H9 (cell line): Measurements from ENCODE around the gene CCZ1. TPM values are rescaled to one million over a fixed set of nuclear protein-coding genes. Genes with fewer than 3 reads are reported as not detected.
"Not testable (repeated sequence)": the region's sequence is repeated elsewhere in the genome, so short reads cannot be mapped to it uniquely, and the experiment has no call there.

ENCODE experiments used
- DNase-seq: peaks from one replicate; pipeline ENCODE4 v3.0.0-alpha.2; 2017
- H2AFZ ChIP-seq: one replicate; pipeline ENCODE4 v1.6.1; 2013; ENCODE audit warnings: mild to moderate bottlenecking, low read length, control low read depth, moderate library complexity
- H2AK5ac ChIP-seq: 2 replicates; pipeline ENCODE4 v1.6.1; 2013; ENCODE audit warnings: low read length, control low read depth, mixed read lengths; ENCODE audit not compliant: insufficient read length
- H2BK120ac ChIP-seq: one replicate; pipeline ENCODE4 v1.6.1; 2013; ENCODE audit warnings: low read depth, mild to moderate bottlenecking, low read length, control low read depth, inconsistent platforms; ENCODE audit not compliant: poor library complexity, severe bottlenecking
- H2BK12ac ChIP-seq: 2 replicates; pipeline ENCODE4 v1.6.1; 2013; ENCODE audit warnings: low read length, control low read depth, mixed read lengths, low read depth; ENCODE audit not compliant: insufficient read length
- H2BK15ac ChIP-seq: 2 replicates; pipeline ENCODE4 v1.6.1; 2013; ENCODE audit warnings: low read depth, low read length, control low read depth
- H2BK20ac ChIP-seq: one replicate; pipeline ENCODE4 v1.6.1; 2013; ENCODE audit warnings: low read depth, mild to moderate bottlenecking, low read length, control low read depth, inconsistent platforms; ENCODE audit not compliant: poor library complexity, severe bottlenecking
- H2BK5ac ChIP-seq: 2 replicates; pipeline ENCODE4 v1.6.1; 2013; ENCODE audit warnings: low read length, control low read depth, mixed read lengths; ENCODE audit not compliant: insufficient read length
- H3K14ac ChIP-seq: 2 replicates; pipeline ENCODE4 v1.6.1; 2013; ENCODE audit warnings: low read length, control low read depth; ENCODE audit not compliant: insufficient read depth
- H3K18ac ChIP-seq: 2 replicates; pipeline ENCODE4 v1.6.1; 2013; ENCODE audit warnings: low read depth, mild to moderate bottlenecking, mixed read lengths, low read length, control low read depth; ENCODE audit not compliant: insufficient read length
- H3K23ac ChIP-seq: 2 replicates; pipeline ENCODE4 v1.6.1; 2013; ENCODE audit warnings: low read length, control low read depth, mixed read lengths, low read depth; ENCODE audit not compliant: insufficient read length
- H3K23me2 ChIP-seq: 2 replicates; pipeline ENCODE4 v1.6.1; 2013; ENCODE audit warnings: low read depth, mild to moderate bottlenecking, mixed read lengths, low read length, control low read depth; ENCODE audit not compliant: insufficient read length, poor library complexity, severe bottlenecking
- H3K27ac ChIP-seq: 2 replicates; pipeline ENCODE4 v1.5.1; 2013; ENCODE audit warnings: low read length, control low read depth, mixed read lengths, low read depth; ENCODE audit not compliant: insufficient read length
- H3K27me3 ChIP-seq: 2 replicates; pipeline ENCODE4 v1.6.1; 2013; ENCODE audit warnings: low read length, control low read depth, inconsistent platforms; ENCODE audit not compliant: insufficient read depth
- H3K4ac ChIP-seq: 2 replicates; pipeline ENCODE4 v1.6.1; 2013; ENCODE audit warnings: low read depth, mild to moderate bottlenecking, control low read depth, inconsistent platforms, low read length, moderate library complexity
- H3K4me1 ChIP-seq: 2 replicates; pipeline ENCODE4 v1.6.1; 2013; ENCODE audit warnings: low read length, control low read depth, inconsistent platforms; ENCODE audit not compliant: insufficient read depth
- H3K4me2 ChIP-seq: 2 replicates; pipeline ENCODE4 v1.6.1; 2013; ENCODE audit warnings: low read length, control low read depth, mixed read lengths; ENCODE audit not compliant: insufficient read length, insufficient read depth
- H3K56ac ChIP-seq: 2 replicates; pipeline ENCODE4 v1.6.1; 2013; ENCODE audit warnings: low read depth, mild to moderate bottlenecking, mixed read lengths, low read length, control low read depth; ENCODE audit not compliant: insufficient read length
- H3K79me1 ChIP-seq: 2 replicates; pipeline ENCODE4 v1.6.1; 2013; ENCODE audit warnings: low read depth, mild to moderate bottlenecking, moderate library complexity, low read length, control low read depth, inconsistent platforms; ENCODE audit not compliant: insufficient read depth, poor library complexity, severe bottlenecking
- H3K79me2 ChIP-seq: 2 replicates; pipeline ENCODE4 v1.6.1; 2013; ENCODE audit warnings: low read length, control low read depth, inconsistent platforms; ENCODE audit not compliant: insufficient read depth
- H3K9ac ChIP-seq: 2 replicates; pipeline ENCODE4 v1.6.1; 2013; ENCODE audit warnings: low read length, control low read depth, mixed read lengths; ENCODE audit not compliant: insufficient read length; ENCODE audit errors: extremely low read depth
- H3K9me3 ChIP-seq: one replicate; pipeline ENCODE4 v1.6.1; 2013; ENCODE audit warnings: low read depth, low read length, inconsistent platforms; ENCODE audit not compliant: control insufficient read depth
- H3T11ph ChIP-seq: one replicate; pipeline ENCODE4 v1.6.1; 2013; ENCODE audit warnings: mild to moderate bottlenecking, low read length, control low read depth, inconsistent platforms
- H4K20me1 ChIP-seq: one replicate; pipeline ENCODE4 v1.6.1; 2013; ENCODE audit not compliant: control insufficient read depth, insufficient read length, insufficient read depth
- H4K5ac ChIP-seq: 2 replicates; pipeline ENCODE4 v1.6.1; 2013; ENCODE audit warnings: low read depth, mild to moderate bottlenecking, mixed read lengths, low read length, control low read depth; ENCODE audit not compliant: insufficient read length
- H4K8ac ChIP-seq: replicated peaks from 2 replicates; pipeline ENCODE4 v1.6.1; 2013; ENCODE audit warnings: low read length, control low read depth, mixed read lengths, low read depth; ENCODE audit not compliant: insufficient read length
- H4K91ac ChIP-seq: 2 replicates; pipeline ENCODE4 v1.6.1; 2013; ENCODE audit warnings: low read depth, mild to moderate bottlenecking, moderate library complexity, mixed read lengths, low read length, control low read depth; ENCODE audit not compliant: insufficient read length
- H3K27ac Mint-ChIP-seq, 3 experiments: 2 replicates in 2 of 3; 3 replicates in 1 of 3; pipeline ENCODE4 v1.8.0; 2020 to 2021; ENCODE audit warnings: mixed read lengths in 3 of 3, mild to moderate bottlenecking in 1 of 3, moderate library complexity in 1 of 3
- H3K27me3 Mint-ChIP-seq: 2 replicates; pipeline ENCODE4 v1.8.0; 2021; ENCODE audit warnings: low read depth, mild to moderate bottlenecking, moderate library complexity, mixed read lengths
- H3K36me3 Mint-ChIP-seq, 3 experiments: 2 replicates in 2 of 3; 3 replicates in 1 of 3; pipeline ENCODE4 v1.8.0; 2020 to 2021; ENCODE audit warnings: low read depth in 3 of 3, mixed read lengths in 3 of 3; ENCODE audit not compliant: insufficient read depth in 1 of 3
- H3K4me1 Mint-ChIP-seq, 2 experiments: 2 replicates each; pipeline ENCODE4 v1.8.0; 2020; ENCODE audit warnings: mixed read lengths in 2 of 2
- H3K4me3 Mint-ChIP-seq, 2 experiments: 2 replicates in 1 of 2; 3 replicates in 1 of 2; pipeline ENCODE4 v1.8.0; 2020 to 2021; ENCODE audit warnings: mild to moderate bottlenecking in 2 of 2, mixed read lengths in 2 of 2, moderate library complexity in 1 of 2
- H3K9me3 Mint-ChIP-seq, 2 experiments: 2 replicates in 1 of 2; 3 replicates in 1 of 2; pipeline ENCODE4 v1.8.0; 2020; ENCODE audit warnings: mild to moderate bottlenecking in 2 of 2, mixed read lengths in 2 of 2, moderate library complexity in 1 of 2
- WGBS: extraction: QIAGEN DNeasy Blood & Tissue Kit; methylation state at CpG from one replicate; pipeline ENCODE4 v1.1.7; 2013; ENCODE audit warnings: missing lambda C conversion rate, low lambda C conversion rate, mixed read lengths; ENCODE audit not compliant: insufficient read length; ENCODE audit errors: extremely low coverage; 5-methylcytosine and 5-hydroxymethylcytosine counted together
- total RNA-seq: library from RNA; stranded (reverse); gene quantifications from 2 replicates; pipeline ENCODE4 v1.2.1, GENCODE V29; 2021

The CCZ1 gene
- total RNA-seq, 1 experiment from 2014 or later, result 139 TPM

GRCh38 chr7:5926263-5926870 is 27.8 kb downstream of the CCZ1 start:
- H3K36me3 Mint-ChIP-seq, H3K4me2 ChIP-seq, H3K4ac ChIP-seq, H3K79me2 ChIP-seq, H3K14ac ChIP-seq, H3K79me1 ChIP-seq, H2BK15ac ChIP-seq, H3K4me1 Mint-ChIP-seq, H3K27ac Mint-ChIP-seq, H3K18ac ChIP-seq, H3K27ac ChIP-seq, H3K9me3 ChIP-seq, H3K27me3 Mint-ChIP-seq, H4K20me1 ChIP-seq, H3K9me3 Mint-ChIP-seq, H2BK20ac ChIP-seq, H2BK120ac ChIP-seq, H2AK5ac ChIP-seq, H4K5ac ChIP-seq, H3K27me3 ChIP-seq, H3K4me1 ChIP-seq, H3K23ac ChIP-seq, H3K23me2 ChIP-seq, DNase-seq, H4K91ac ChIP-seq, H2BK5ac ChIP-seq, H3K4me3 Mint-ChIP-seq, H3T11ph ChIP-seq, H3K56ac ChIP-seq, H3K9ac ChIP-seq, H2BK12ac ChIP-seq, H2AFZ ChIP-seq, H4K8ac ChIP-seq: not testable (repeated sequence)
- no CpG with 5 or more reads among the region's 13 CpGs for WGBS

GRCh38 chr7:5930290-5930689 is 31.8 kb downstream of the CCZ1 start:
- not testable (repeated sequence) for H2BK15ac ChIP-seq, H2BK120ac ChIP-seq, H3K79me2 ChIP-seq, H3K27ac ChIP-seq, H3K18ac ChIP-seq, H3T11ph ChIP-seq, H3K4me3 Mint-ChIP-seq, H3K56ac ChIP-seq, H3K27me3 ChIP-seq, H2AFZ ChIP-seq, H3K4me1 ChIP-seq, H2AK5ac ChIP-seq, H3K9ac ChIP-seq, H2BK5ac ChIP-seq, H3K14ac ChIP-seq, H4K5ac ChIP-seq, H3K27ac Mint-ChIP-seq, H4K20me1 ChIP-seq, H3K23ac ChIP-seq, H3K23me2 ChIP-seq, H2BK12ac ChIP-seq, H3K9me3 Mint-ChIP-seq, H4K8ac ChIP-seq, H3K27me3 Mint-ChIP-seq, H3K36me3 Mint-ChIP-seq, H3K79me1 ChIP-seq, DNase-seq, H3K4me1 Mint-ChIP-seq, H3K4ac ChIP-seq, H4K91ac ChIP-seq, H2BK20ac ChIP-seq, H3K9me3 ChIP-seq, H3K4me2 ChIP-seq
- WGBS, result no CpG with 5 or more reads among the region's 10 CpGs
